ENCODE data around the gene PTCRA. TPM values are rescaled to one million over a fixed set of nuclear protein-coding genes. Genes with fewer than 3 reads are reported as not detected.

Gene PTCRA
- total RNA-seq, 2 experiments from 2014 or later, result not detected

DNA sequence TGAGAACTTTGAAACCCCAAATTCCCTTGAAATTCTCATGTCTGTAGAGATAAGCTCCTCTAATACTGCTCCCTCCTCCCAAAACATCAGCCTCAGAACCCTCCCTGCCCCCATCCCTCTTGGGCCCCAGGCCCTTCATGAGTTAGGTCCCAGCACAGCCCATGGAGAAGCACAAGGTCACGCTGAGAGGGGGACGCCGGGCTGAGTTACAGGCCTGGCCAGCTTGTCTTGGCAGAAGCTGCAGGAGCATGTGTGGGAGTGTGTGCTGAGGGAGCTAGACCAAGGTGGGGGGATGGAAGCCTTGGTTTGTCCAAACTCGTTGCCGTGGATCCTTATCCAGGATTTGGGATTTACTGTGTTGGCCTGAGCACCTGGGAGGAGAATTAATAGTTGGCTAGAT lies 8.5 kb upstream of the PTCRA start:
- POLR2A ChIA-PET, result no interaction called here
- Mint-ChIP-seq H3K36me3 (no peaks in the 10 kb centered on the region), H3K9me3 (no peaks in the 10 kb centered on the region), H3K27ac (no peak overlapping the region), H3K4me3 (no peak overlapping the region), H3K4me1 (ENCODE audit: low read depth) (peaks cover 3% of the 10 kb centered on the region), H3K27me3 (peaks cover 5% of the 10 kb centered on the region)
- no peak for DNase-seq
- intact Hi-C loops (cut with micrococcal nuclease), result no loop called here
- CTCF ChIA-PET, result interaction anchor here (0.7 kb wide), 1 partner anchor 185 kb away, joined by 3 read pairs; the partner anchor contains the start of gene PRPH2

DNA sequence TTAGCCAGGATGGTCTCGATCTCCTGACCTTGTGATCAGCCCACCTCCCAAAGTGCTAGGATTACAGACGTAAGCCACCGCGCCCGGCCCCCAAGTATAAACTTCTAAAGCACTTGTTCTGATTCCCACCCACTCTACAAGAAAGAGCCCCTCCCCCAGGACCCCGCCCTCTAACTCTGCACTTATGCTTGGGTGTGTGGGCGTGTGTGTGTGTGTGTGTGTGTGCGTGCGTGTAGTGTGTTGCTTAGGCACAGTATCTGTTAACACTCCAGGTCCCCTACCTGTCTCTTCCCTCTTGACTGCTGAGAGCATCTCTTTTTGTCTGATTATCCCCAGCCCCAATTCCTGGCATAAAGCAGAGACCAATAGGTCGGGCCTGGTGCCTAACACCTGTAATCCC lies 6.0 kb upstream of the PTCRA start:
- no peak for DNase-seq
- POLR2A ChIA-PET, result no interaction called here
- intact Hi-C loops (cut with micrococcal nuclease), result no loop called here
- CTCF ChIA-PET, result no interaction called here
- Mint-ChIP-seq H3K4me3 (no peak overlapping the region), H3K4me1 (ENCODE audit: low read depth) (peaks cover 3% of the 10 kb centered on the region), H3K36me3 (no peaks in the 10 kb centered on the region), H3K9me3 (no peaks in the 10 kb centered on the region), H3K27me3 (peaks cover 12% of the 10 kb centered on the region), H3K27ac (no peak overlapping the region)

DNA sequence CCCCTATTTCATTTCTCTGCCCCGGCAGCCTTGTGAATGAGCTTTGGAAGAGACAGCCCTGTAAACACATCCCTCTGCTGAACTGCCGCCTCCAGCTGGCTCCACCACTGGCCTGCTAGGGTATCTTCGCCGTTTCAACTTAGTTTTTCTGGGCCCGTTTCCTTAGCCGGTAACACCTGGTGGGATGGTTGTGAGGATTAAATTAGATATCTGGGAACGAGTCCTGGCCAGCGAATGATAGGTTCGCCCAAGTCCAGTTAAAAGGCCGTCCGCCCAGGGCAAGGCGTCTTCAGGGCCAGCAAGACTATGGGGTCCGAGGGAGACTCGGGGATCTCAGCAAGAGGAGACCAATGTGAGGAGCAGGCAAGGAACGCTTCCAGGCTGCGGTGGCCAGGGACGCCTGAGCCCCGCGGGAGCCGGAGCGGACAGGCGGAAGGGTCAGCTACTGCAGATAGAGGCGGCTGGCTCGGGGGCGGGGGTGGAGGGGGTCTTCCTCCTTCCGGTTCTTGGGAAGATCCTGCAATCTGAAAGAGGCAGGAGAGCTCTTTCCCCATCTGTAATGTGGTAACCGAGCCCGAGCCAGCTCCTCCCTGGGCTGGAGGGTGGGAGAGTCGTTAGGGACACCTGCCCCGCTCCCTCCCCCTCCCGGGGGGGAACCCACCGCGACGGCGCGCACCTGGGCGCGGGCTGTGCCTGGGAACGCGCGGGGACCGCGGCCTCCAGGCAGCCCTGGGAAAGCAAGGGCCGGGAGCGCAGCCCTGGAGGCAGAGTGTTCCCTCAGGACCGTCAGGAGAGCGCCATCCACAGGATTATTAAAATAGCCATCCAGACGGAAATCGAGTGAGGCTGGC lies 4.5 kb upstream of the PTCRA start:
- Mint-ChIP-seq H3K36me3 (no peaks in the 10 kb centered on the region), H3K9me3 (no peaks in the 10 kb centered on the region), H3K4me1 (ENCODE audit: low read depth) (peaks cover 3% of the 10 kb centered on the region), H3K27ac (no peak overlapping the region), H3K4me3 (no peak overlapping the region), H3K27me3 (peaks cover 12% of the 10 kb centered on the region)
- intact Hi-C loops (cut with micrococcal nuclease), result no loop called here
- DNase-seq, result no peak
- POLR2A ChIA-PET, result no interaction called here
- CTCF ChIA-PET, result interaction anchor here (0.6 to 1.4 kb wide), 2 partner anchors 232 to 288 kb away, joined by 3 to 5 read pairs; no protein-coding TSS in a partner anchor

DNA sequence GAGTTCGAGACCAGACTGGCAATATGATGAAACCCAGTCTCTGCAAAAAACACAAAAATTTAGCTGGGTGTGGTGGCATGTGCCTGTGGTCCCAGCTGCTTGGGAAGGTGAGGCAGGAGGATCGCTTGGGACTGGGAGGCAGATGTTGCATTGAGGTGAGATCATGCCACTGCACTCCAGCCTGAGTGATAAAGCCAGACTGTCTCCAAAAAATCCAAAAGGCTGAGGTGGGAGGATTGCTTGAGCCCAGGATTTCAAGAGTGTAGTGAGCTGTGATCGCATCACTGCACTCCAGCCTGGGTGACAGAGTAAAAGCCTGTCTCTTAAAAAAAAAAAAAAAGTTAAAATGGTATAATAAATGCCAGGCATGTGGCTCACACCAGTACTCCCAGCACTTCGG lies 1.3 kb upstream of the PTCRA start:
- Mint-ChIP-seq H3K4me1 (ENCODE audit: low read depth) (peaks cover 3% of the 10 kb centered on the region), H3K27me3 (peaks cover 12% of the 10 kb centered on the region), H3K27ac (no peak overlapping the region), H3K9me3 (no peaks in the 10 kb centered on the region), H3K36me3 (no peaks in the 10 kb centered on the region), H3K4me3 (no peak overlapping the region)
- no peak for DNase-seq
- intact Hi-C loops (cut with micrococcal nuclease), result no loop called here
- ChIA-PET POLR2A (interaction anchor here (0.8 kb wide), 1 partner anchor 289 kb away, joined by 3 read pairs; no protein-coding TSS in a partner anchor), CTCF (interaction anchor here (1.5 kb wide), 1 partner anchor 229 kb away, joined by 5 read pairs; no protein-coding TSS in a partner anchor)

DNA sequence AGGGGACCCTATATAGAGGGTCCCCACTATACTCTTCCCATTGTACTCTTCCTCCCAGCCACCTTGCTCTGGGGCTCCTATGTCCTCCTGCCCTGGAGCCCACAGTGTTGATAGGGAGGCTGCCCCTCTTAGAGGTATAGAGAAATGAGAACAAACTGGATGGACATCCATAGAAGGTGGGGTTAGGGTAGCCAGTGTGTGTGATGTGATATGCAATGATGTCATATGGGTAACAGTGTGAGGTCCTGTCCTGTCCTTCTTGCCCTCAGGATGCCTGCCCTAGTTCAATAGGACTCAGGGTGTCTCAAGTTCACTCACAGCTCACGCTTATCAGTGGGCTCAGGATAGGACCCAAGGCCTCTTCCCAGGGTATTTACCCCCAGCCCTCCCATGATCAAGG lies 435 bp downstream of the PTCRA start:
- no peaks in the 10 kb centered on the region for H3K36me3 Mint-ChIP-seq
- intact Hi-C loops (cut with micrococcal nuclease), result no loop called here
- peaks cover 1% of the 10 kb centered on the region for H3K4me1 Mint-ChIP-seq (ENCODE audit: low read depth)
- H3K4me3 Mint-ChIP-seq, result no peak overlapping the region
- no peaks in the 10 kb centered on the region for H3K9me3 Mint-ChIP-seq
- no peak overlapping the region for H3K27ac Mint-ChIP-seq
- no peak for DNase-seq
- ChIA-PET CTCF (no interaction called here), POLR2A (no interaction called here)
- H3K27me3 Mint-ChIP-seq, result peaks cover 10% of the 10 kb centered on the region

DNA sequence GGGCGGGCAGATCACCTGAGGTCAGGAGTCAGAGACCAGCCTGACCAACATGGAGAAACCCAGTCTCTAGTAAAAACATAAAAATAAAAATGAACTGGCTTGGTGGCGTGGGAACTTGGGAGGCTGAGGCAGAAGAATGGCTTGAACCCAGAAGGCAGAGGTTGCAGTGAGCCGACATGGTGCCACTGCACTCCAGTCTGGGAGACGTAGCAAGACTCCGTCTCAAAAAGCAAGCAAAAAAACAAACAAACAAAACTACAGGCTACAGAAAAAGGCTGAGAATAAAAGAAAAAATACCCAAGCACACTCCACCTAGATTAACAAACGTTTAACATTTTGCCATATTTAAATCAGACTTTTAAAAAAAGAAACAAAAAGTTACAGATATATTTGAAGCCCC lies 5.9 kb downstream of the PTCRA start:
- H3K27ac Mint-ChIP-seq, result no peak overlapping the region
- H3K4me1 Mint-ChIP-seq (ENCODE audit: low read depth), result no peaks in the 10 kb centered on the region
- H3K27me3 Mint-ChIP-seq, result no peaks in the 10 kb centered on the region
- POLR2A ChIA-PET, result interaction anchor here (0.6 kb wide), 1 partner anchor 31 kb away, joined by 3 read pairs; no protein-coding TSS in a partner anchor
- no peak overlapping the region for H3K4me3 Mint-ChIP-seq
- H3K9me3 Mint-ChIP-seq, result no peaks in the 10 kb centered on the region
- CTCF ChIA-PET, result no interaction called here
- intact Hi-C loops (cut with micrococcal nuclease), result no loop called here
- DNase-seq, result no peak
- H3K36me3 Mint-ChIP-seq, result no peaks in the 10 kb centered on the region

DNA sequence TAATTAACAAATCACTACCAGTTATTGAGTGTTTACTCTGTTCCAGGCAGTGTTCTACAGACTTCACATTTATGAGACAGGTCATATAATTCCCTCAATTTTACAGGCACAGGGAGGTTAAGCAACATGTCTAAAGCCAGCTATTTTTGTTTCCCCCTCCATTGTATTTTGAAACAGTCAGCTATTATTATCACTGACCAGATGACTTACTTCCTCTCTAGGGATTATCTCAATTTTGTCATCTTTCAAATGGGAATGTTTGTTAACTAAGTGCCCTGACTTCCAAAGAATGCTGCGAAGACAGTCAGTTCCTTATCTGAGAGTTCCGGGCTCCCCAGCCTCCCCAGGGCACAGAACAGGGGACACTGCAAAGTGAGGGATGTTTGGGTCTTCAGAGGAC lies 7.8 kb downstream of the PTCRA start:
- Mint-ChIP-seq H3K27ac (no peak overlapping the region), H3K27me3 (no peaks in the 10 kb centered on the region), H3K9me3 (no peaks in the 10 kb centered on the region), H3K36me3 (no peaks in the 10 kb centered on the region), H3K4me3 (no peak overlapping the region), H3K4me1 (ENCODE audit: low read depth) (peaks cover 5% of the 10 kb centered on the region)
- intact Hi-C loops (cut with micrococcal nuclease), result no loop called here
- ChIA-PET POLR2A (no interaction called here), CTCF (no interaction called here)
- DNase-seq, result no peak

DNA sequence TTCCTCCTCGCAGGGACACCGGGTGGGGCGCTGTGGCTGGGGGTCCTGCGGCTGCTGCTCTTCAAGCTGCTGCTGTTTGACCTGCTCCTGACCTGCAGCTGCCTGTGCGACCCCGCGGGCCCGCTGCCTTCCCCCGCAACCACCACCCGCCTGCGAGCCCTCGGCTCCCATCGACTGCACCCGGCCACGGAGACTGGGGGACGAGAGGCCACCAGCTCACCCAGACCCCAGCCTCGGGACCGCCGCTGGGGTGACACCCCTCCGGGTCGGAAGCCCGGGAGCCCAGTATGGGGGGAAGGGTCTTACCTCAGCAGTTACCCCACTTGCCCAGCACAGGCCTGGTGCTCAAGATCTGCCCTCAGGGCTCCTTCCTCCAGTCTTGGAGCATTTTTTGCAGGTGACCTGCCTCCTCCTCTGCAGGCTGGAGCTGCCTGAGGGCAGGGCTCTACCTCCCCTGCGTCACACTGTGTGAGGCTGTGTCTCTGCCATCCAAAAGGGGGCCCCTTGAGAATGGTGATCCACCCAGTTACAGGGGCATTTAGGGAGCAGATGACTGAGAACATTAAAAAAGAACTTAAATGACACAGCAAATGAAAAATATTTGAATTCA lies 9.5 kb downstream of the PTCRA start:
- Mint-ChIP-seq H3K27ac (no peak overlapping the region), H3K4me3 (no peak overlapping the region), H3K9me3 (no peaks in the 10 kb centered on the region), H3K4me1 (ENCODE audit: low read depth) (peaks cover 9% of the 10 kb centered on the region), H3K27me3 (no peaks in the 10 kb centered on the region), H3K36me3 (peaks cover 3% of the 10 kb centered on the region)
- POLR2A ChIA-PET, result no interaction called here
- DNase-seq, result no peak
- CTCF ChIA-PET, result interaction anchor here (0.6 kb wide), 1 partner anchor 312 kb away, joined by 3 read pairs; no protein-coding TSS in a partner anchor
- intact Hi-C loops (cut with micrococcal nuclease), result no loop called here

DNA sequence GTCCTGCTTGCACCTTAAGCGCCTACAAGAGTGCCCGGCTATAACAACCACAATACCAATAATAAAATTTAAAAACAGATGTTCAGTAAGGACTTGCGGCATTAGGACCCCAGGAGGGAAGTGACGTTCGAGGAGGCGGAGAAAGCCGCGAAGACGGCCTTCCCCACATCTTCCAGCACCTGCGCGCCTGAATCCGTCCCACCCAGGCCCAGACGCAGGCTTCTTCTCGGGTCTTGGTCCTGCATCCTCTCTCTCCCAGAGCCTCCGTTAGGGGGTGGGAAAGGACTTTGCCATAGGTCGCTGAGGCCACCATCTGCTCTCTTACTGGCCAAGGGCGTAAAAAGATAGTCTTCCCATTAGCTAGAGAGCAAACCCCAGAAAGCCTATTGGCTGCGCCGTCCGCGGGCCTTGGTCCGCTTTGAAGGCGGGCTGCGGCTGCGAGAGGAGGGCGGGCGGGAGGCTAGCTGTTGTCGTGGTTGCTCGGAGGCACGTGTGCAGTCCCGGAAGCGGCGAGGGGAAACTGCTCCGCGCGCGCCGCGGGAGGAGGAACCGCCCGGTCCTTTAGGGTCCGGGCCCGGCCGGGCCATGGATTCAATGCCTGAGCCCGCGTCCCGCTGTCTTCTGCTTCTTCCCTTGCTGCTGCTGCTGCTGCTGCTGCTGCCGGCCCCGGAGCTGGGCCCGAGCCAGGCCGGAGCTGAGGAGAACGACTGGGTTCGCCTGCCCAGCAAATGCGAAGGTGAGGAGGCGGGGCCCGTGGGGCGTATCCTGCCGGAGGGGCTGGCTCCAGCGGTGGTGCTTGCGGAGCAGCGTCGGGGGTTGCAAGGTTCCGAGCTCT lies 13.3 kb downstream of the PTCRA start, which contains the start of gene CNPY3:
TSS of gene CNPY3 (plus strand) at position 495 of the 835 bp plus-strand sequence. CDS start at position 586, 91 bp downstream.
- POLR2A ChIA-PET, result interaction anchor here (0.5 to 2.8 kb wide), 22 partner anchors 9 to 455 kb away, joined by 3 to 30 read pairs (median 4); partner anchors contain the start of genes KLC4, KLHDC3, MEA1 and MRPL2
- peak; percentile 98 for DNase-seq
- H3K4me1 Mint-ChIP-seq (ENCODE audit: low read depth), result peaks cover 38% of the 10 kb centered on the region
- H3K9me3 Mint-ChIP-seq, result no peaks in the 10 kb centered on the region
- intact Hi-C loops (cut with micrococcal nuclease), result loop anchor here (1.0 to 2.0 kb wide), 9 partner anchors 39 to 588 kb away; partner anchors contain the start of genes CUL7, KLC4, KLHDC3 and MRPL2
- H3K27ac Mint-ChIP-seq, result peak within 1 kb of the TSS; percentile 99
- H3K36me3 Mint-ChIP-seq, result peaks cover 23% of the 10 kb centered on the region
- CTCF ChIA-PET, result interaction anchor here (0.6 to 2.8 kb wide), 12 partner anchors 16 to 268 kb away, joined by 3 to 11 read pairs (median 4); partner anchors contain the start of genes PEX6 and PPP2R5D
- peak within 1 kb of the TSS; percentile 96 for H3K4me3 Mint-ChIP-seq
- no peaks in the 10 kb centered on the region for H3K27me3 Mint-ChIP-seq

DNA sequence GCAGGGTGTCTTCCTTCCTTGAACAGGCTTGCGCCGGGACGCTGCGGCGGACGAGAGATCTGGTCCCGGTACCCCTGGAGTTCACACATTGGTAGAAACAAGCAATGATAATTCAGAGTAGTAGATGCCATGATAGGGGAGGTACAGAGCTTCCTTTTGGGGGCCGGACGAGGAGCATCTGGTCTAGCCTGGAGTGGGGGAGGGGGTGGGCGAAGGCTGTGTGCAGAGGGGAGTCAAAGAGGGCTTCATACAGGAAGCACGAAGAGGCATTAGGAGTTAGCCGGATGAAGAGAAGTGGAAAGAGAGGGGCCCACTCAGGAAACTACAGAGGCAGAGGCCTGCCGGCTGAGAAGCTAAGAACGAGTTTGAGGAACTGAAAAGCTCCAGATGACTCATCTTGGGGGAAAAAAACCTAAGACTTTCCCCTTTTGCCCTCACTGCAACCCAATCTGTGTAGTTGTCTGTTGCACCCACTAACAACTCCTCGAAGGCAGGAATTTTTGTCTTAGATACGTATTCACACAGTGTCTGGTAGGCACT lies 14.0 kb downstream of the PTCRA start:
- H3K27me3 Mint-ChIP-seq, result no peaks in the 10 kb centered on the region
- H3K4me1 Mint-ChIP-seq (ENCODE audit: low read depth), result peaks cover 39% of the 10 kb centered on the region
- DNase-seq, result peak; percentile 75
- H3K9me3 Mint-ChIP-seq, result no peaks in the 10 kb centered on the region
- intact Hi-C loops (cut with micrococcal nuclease), result loop anchor here (1.0 to 2.0 kb wide), 11 partner anchors 40 to 587 kb away; partner anchors contain the start of genes CUL7, KLC4, KLHDC3 and MRPL2
- POLR2A ChIA-PET, result interaction anchor here (0.5 to 2.8 kb wide), 21 partner anchors 10 to 454 kb away, joined by 3 to 30 read pairs (median 3); partner anchors contain the start of genes KLC4, KLHDC3, MEA1 and MRPL2
- H3K4me3 Mint-ChIP-seq, result peak overlapping the region; percentile 96
- CTCF ChIA-PET, result interaction anchor here (0.6 to 2.8 kb wide), 12 partner anchors 16 to 214 kb away, joined by 3 to 11 read pairs (median 4); partner anchors contain the start of genes PEX6 and PPP2R5D
- H3K27ac Mint-ChIP-seq, result peak overlapping the region; percentile 99
- H3K36me3 Mint-ChIP-seq, result peaks cover 24% of the 10 kb centered on the region

DNA sequence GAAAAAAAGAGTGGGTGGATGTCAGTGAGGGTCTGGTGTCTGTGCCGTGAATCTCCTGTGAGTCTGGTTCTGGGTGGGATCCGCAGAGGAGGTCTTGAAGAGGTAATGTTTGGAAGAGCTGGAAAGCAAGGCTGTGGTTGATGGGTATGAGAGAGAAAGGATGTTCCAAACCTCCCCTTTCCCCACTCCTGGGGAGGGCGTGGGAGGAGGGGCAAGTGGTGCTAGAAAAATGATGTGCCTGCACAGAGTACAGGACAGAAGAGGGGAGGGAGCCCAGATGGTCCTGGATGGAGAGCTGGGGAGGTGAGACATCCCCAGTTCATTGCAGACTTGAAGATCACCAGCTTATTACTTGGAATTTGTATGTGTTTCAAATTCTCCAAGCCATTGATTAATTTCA lies 16.6 kb downstream of the PTCRA start:
- ChIA-PET POLR2A (no interaction called here), CTCF (no interaction called here)
- Mint-ChIP-seq H3K4me1 (ENCODE audit: low read depth) (peaks cover 42% of the 10 kb centered on the region), H3K9me3 (no peaks in the 10 kb centered on the region), H3K27ac (peak overlapping the region; percentile 79), H3K4me3 (peak overlapping the region; percentile 41), H3K27me3 (no peaks in the 10 kb centered on the region), H3K36me3 (peaks cover 38% of the 10 kb centered on the region)
- no peak for DNase-seq
- intact Hi-C loops (cut with micrococcal nuclease), result no loop called here

Measured in activated CD4-positive, alpha-beta memory T cell treated with anti-CD3 and anti-CD28 coated beads for 36 hours (primary cell).